Aorta (tissue), 5 donors: Measurements from ENCODE around the gene C4orf50. TPM values are rescaled to one million over a fixed set of nuclear protein-coding genes. Genes with fewer than 3 reads are reported as not detected.
A peak's percentile ranks its signal among the peaks of the same experiment; 100 is the strongest.

Experiments used
- ATAC-seq: fragments of 200-7000 bp; cut with Tn5 transposase; one replicate; pipeline ENCODE4 v1.9.1; 2022; ENCODE audit warnings: moderate library complexity; ENCODE audit not compliant: low FRiP score
- DNase-seq, 2 donors: peaks; one replicate each; pipeline ENCODE4 v3.0.0-alpha.2; 2020
- H3K27ac ChIP-seq, 2 donors: one replicate each; pipeline ENCODE4 v1.5.1; 2013; ENCODE audit warnings: low read length in 2 of 2, mild to moderate bottlenecking in 2 of 2, moderate library complexity in 2 of 2, control low read depth in 1 of 2, inconsistent platforms in 1 of 2, low read depth in 1 of 2
- H3K27me3 ChIP-seq, 2 donors: one replicate each; pipeline ENCODE4 v1.6.1; 2013; ENCODE audit warnings: control low read depth in 1 of 2, low read length in 1 of 2, mild to moderate bottlenecking in 1 of 2, moderate library complexity in 1 of 2; ENCODE audit not compliant: insufficient read depth in 2 of 2, control insufficient read depth in 1 of 2
- H3K36me3 ChIP-seq, 2 donors: one replicate each; pipeline ENCODE4 v1.6.1; 2013; ENCODE audit warnings: control low read depth in 1 of 2, low read length in 1 of 2, mild to moderate bottlenecking in 1 of 2; ENCODE audit not compliant: insufficient read depth in 2 of 2, control insufficient read depth in 1 of 2
- H3K4me1 ChIP-seq, 2 donors: one replicate each; pipeline ENCODE4 v1.6.1; 2013; ENCODE audit warnings: low read length in 2 of 2, control low read depth in 1 of 2, mild to moderate bottlenecking in 1 of 2, moderate library complexity in 1 of 2; ENCODE audit not compliant: insufficient read depth in 2 of 2, control insufficient read depth in 1 of 2
- H3K4me3 ChIP-seq, 2 donors: one replicate each; pipeline ENCODE4 v1.5.1; 2013; ENCODE audit warnings: low read length in 2 of 2, control low read depth in 1 of 2, mild to moderate bottlenecking in 1 of 2
- H3K9me3 ChIP-seq: one replicate; pipeline ENCODE4 v1.6.1; 2013; ENCODE audit warnings: mild to moderate bottlenecking, low read length; ENCODE audit not compliant: control insufficient read depth
- WGBS, 2 donors: extraction: QIAGEN DNeasy Blood & Tissue Kit; methylation state at CpG; one replicate each; pipeline ENCODE4 v1.1.7; 2013; 5-methylcytosine and 5-hydroxymethylcytosine counted together
- intact Hi-C, 2 donors: fragments of 100-400 bp; cut with DNase I; formaldehyde crosslinking; loops; one replicate each; pipeline versions ENCODE4 v1.14.2 to v1.15.0; 2022
- long read RNA-seq, 2 donors: library from polyadenylated mRNA; unstranded; transcript quantifications; one replicate each; pipeline ENCODE4 v2.0.0, GENCODE V29; 2020 to 2021
- polyA plus RNA-seq, 2 donors: library from polyadenylated mRNA; stranded (reverse); fragments of 200-250 nt; gene quantifications; one replicate each; pipeline ENCODE4 v1.2.3, GENCODE V29; 2013
- total RNA-seq, 2 donors: library from RNA; stranded (reverse); fragmentation: NEBNext Ultra II Directional; extraction: Animal tissue kit (Norgen Biotek cat#: 25700); gene quantifications; one replicate each; pipeline ENCODE4 v1.2.1, GENCODE V29; 2021
- donor health status: healthy with polysubstance abuse.
- donor health status: Bipolar disorder and iron deficiency.
- donor health status: DM: no; HTN: no; CAD: no.
- donor health status: DM: no; HTN: no; CAD: no.
- donor health status: DM: yes; HTN: yes; CAD: no.

Gene C4orf50
- total RNA-seq (under 1 TPM; 0.03 to 0.06 TPM), polyA plus RNA-seq (not detected)
- long read RNA-seq, donor 1, partial matches to known transcripts, result 1 of 1 reads
- long read RNA-seq, donor 1, other reads (novel, unspliced or antisense), result 0 of 1 reads
- long read RNA-seq, donor 2, result 0 reads

- Histone ChIP-seq H3K4me3 (no peak within 1 kb of the TSS), H3K36me3 (no peaks in the 10 kb centered on the region), H3K4me1 (no peaks in the 10 kb centered on the region), H3K9me3 (no peaks in the 10 kb centered on the region), H3K27me3 (no peaks in the 10 kb centered on the region), H3K27ac (no peak within 1 kb of the TSS)
- no peak for ATAC-seq
- intact Hi-C loops, result no loop called here
- no peak for DNase-seq
- WGBS, 2 donors, result 70 to 72% methylated on average over 8 of the region's 8 CpGs
Observed at GRCh38 chr4:6018331-6018730, at the start of gene C4orf50. Gene C4orf50 (minus strand): TSS chr4:6018431.

DNA sequence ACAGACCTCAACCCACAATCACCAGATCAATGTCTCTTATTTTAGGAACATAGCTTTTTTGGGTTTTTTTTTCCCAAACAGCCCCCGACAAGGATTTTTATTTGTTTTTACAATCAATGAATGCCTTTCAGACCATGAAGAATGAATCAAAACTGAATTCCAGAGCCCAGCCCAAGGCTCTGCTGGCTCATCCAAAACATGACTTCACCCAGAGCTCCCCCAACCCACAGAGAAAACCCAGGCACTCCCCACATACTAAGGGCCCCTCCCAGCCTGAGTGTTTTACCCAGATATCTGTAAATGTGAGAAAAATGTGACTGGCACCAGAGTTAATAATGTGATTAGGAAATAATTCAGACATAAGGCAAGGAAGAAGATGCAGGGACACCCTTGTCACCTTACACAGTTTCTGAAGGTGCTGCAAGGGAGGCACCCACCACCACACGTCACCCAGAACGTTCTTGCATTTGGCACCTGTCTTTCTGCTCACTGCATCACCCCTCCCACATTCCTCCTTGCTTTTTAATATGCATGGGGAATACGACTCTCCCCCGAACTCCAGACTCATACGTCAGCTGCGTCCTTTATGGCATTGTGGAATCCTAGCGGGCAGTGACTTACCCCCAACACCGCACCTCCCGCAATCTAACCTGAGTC, 47.8 kb upstream of the C4orf50 start:
- WGBS, 2 donors, result 58 to 62% methylated on average over 10 of the region's 10 CpGs
- H3K9me3 ChIP-seq, result peaks cover 1% of the 10 kb centered on the region
- no peaks in the 10 kb centered on the region for H3K27me3 ChIP-seq
- no peak for ATAC-seq
- no peaks in the 10 kb centered on the region for H3K4me1 ChIP-seq
- no peaks in the 10 kb centered on the region for H3K36me3 ChIP-seq
- intact Hi-C loops, result no loop called here
- no peak overlapping the region for H3K27ac ChIP-seq
- DNase-seq, result peak in 1 of 2 donors; percentile 14
- no peak overlapping the region for H3K4me3 ChIP-seq

- Histone ChIP-seq H3K27ac (no peak overlapping the region), H3K36me3 (no peaks in the 10 kb centered on the region), H3K27me3 (no peaks in the 10 kb centered on the region), H3K4me3 (no peak overlapping the region), H3K9me3 (peaks cover 2% of the 10 kb centered on the region), H3K4me1 (no peaks in the 10 kb centered on the region)
- DNase-seq (peak in 1 of 2 donors; percentile 36), ATAC-seq (peak; percentile 11)
- intact Hi-C loops, result no loop called here
- 92 to 93% methylated on average over 5 of the region's 5 CpGs for WGBS, 2 donors
Observed at GRCh38 chr4:6065166-6065565, 46.9 kb upstream of the C4orf50 start.

DNA sequence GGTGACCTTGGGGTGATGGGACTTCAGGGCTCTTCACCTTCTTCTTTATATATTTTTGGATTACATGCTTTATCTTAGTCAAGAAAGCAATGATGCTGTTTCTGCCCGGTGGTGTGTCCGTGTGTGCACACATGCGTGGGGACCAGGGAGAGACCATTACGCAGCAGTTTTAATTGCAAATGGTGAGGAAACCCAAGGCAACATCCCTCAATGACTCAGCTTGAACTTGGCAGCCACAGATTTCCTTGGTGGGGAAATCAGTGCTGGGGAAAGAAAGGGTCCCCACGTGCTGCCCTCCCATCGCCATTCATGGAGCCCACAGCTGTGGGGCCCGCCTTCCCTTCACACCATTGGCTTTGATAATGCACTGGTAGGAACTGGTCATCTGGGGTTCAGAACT, 46.2 kb upstream of the C4orf50 start:
- DNase-seq, result no peak
- 82% methylated on average over 7 of the region's 7 CpGs for WGBS, 2 donors
- no peaks in the 10 kb centered on the region for H3K4me1 ChIP-seq

GRCh38 chr4:6063684-6064083, 45.5 kb upstream of the C4orf50 start:
- Histone ChIP-seq H3K4me3 (no peak overlapping the region), H3K9me3 (peaks cover 14% of the 10 kb centered on the region), H3K36me3 (no peaks in the 10 kb centered on the region), H3K4me1 (no peaks in the 10 kb centered on the region), H3K27me3 (no peaks in the 10 kb centered on the region), H3K27ac (no peak overlapping the region)
- intact Hi-C loops, result no loop called here
- WGBS, 2 donors, result 90 to 92% methylated on average over 10 of the region's 10 CpGs
- DNase-seq, result peak in 1 of 2 donors; percentile 71
- no peak for ATAC-seq

More for the DNA sequence above, 46.2 kb upstream of the C4orf50 start:
- Histone ChIP-seq H3K9me3 (peaks cover 8% of the 10 kb centered on the region), H3K4me3 (no peak overlapping the region), H3K27ac (no peak overlapping the region), H3K27me3 (no peaks in the 10 kb centered on the region), H3K36me3 (no peaks in the 10 kb centered on the region)
- ATAC-seq, result no peak
- intact Hi-C loops, result no loop called here

GRCh38 chr4:6062133-6062532, 43.9 kb upstream of the C4orf50 start:
- peaks cover 16% of the 10 kb centered on the region for H3K9me3 ChIP-seq
- no peaks in the 10 kb centered on the region for H3K4me1 ChIP-seq
- intact Hi-C loops, result no loop called here
- H3K4me3 ChIP-seq, result no peak overlapping the region
- H3K36me3 ChIP-seq, result no peaks in the 10 kb centered on the region
- 88 to 93% methylated on average over 12 of the region's 12 CpGs for WGBS, 2 donors
- H3K27me3 ChIP-seq, result no peaks in the 10 kb centered on the region
- DNase-seq (no peak), ATAC-seq (no peak)
- H3K27ac ChIP-seq, result no peak overlapping the region

GRCh38 chr4:6059375-6059805, 41.2 kb upstream of the C4orf50 start:
- H3K27me3 ChIP-seq, result no peaks in the 10 kb centered on the region
- H3K4me3 ChIP-seq, result no peak overlapping the region
- DNase-seq, result no peak
- no peaks in the 10 kb centered on the region for H3K36me3 ChIP-seq
- WGBS, 2 donors, result 90 to 91% methylated on average over 7 of the region's 7 CpGs
- ATAC-seq, result no peak
- H3K9me3 ChIP-seq, result peaks cover 16% of the 10 kb centered on the region
- H3K4me1 ChIP-seq, result no peaks in the 10 kb centered on the region
- no peak overlapping the region for H3K27ac ChIP-seq
- intact Hi-C loops, result no loop called here

GRCh38 chr4:6058531-6059374, 40.5 kb upstream of the C4orf50 start:
- no peak for DNase-seq
- no peak for ATAC-seq
- 93 to 94% methylated on average over 12 of the region's 12 CpGs for WGBS, 2 donors

More at GRCh38 chr4:6058531-6059374, 40.5 kb upstream of the C4orf50 start:
- no peaks in the 10 kb centered on the region for H3K4me1 ChIP-seq
- no peaks in the 10 kb centered on the region for H3K36me3 ChIP-seq
- H3K27ac ChIP-seq, result no peak overlapping the region
- H3K27me3 ChIP-seq, result no peaks in the 10 kb centered on the region
- H3K9me3 ChIP-seq, result peaks cover 16% of the 10 kb centered on the region
- intact Hi-C loops, result no loop called here
- H3K4me3 ChIP-seq, result no peak overlapping the region
